Kidney glomerular epithelial cell (primary cell): Measurements from ENCODE around the gene NAV1.
"Not testable (repeated sequence)": the region's sequence is repeated elsewhere in the genome, so short reads cannot be mapped to it uniquely, and the experiment has no call there.

Experiments used
- DNase-seq: peaks from one replicate; lab custom pipeline; 2025; lab: John Stamatoyannopoulos, UW

NAV1 gene

DNA sequence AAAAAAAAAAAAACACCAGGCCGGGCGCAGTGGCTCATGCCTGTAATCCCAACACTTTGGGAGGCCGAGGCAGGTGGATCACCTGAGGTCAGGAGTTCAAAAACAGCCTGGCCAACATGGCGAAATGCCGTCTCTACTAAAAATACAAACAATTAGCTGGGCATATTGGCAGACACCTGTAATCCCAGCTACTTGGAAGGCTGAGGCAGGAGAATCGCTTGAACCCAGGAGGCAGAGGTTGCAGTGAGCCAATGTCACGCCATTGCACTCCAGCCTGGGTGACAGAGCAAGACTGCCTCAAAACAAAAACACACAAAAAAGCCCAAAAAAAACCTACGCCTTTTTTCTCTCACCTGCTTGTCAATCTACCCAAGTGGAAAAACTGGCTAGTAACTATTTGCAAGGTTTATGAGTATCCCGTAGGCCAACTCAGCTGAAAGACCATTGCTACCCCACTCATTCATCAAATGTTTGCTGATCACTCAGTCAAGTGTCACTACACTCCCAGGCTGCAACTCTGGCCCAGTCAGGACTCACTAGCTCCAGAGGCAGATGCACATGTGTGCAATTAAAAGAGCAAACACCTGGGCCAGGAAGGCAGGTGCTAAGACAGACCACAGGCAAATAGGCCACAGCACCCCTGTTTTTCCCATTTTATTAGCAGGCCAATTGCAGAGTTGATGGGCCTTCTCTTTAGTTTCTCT, 34.0 kb upstream of the NAV1 start:
- no peak for DNase-seq

DNA sequence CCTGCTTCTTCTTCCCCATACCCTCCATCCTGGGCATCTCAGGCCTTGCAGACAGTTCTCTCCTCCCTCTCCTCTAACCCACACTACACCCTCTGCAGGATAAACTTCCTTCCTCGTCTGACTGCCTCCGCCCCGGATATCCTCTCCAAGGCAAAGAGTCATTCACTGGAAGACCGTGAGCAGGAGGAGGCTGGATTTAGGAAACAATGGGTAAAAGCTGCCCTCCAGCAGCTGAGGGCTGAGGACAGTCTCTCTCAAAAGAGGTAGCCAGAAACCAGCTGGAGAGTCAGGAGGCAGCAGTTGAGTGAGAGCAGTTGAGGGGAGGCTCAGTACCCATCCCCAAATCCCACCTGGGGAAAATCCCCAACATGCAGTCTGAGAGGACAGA, 33.4 kb upstream of the NAV1 start:
- peak; percentile 61 for DNase-seq

DNA sequence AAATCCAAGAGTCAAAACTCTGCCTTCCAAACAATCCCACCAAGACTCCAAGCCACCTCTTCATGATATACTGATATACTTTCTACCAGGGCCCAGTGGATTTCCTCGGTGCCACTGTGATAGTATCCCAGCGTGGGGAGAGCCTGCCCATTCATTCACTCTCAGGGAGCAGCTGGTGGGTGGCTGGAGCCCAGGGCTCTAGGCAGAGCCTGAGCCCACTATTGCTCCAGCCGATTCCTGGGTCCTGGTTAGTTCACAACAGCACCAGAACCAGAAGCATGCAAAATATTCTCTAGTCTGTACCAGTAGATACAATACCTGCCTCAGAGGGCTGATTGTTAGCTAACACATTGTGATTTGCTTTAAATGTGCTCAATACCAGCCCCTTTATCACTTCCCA, 32.8 kb upstream of the NAV1 start:
- DNase-seq: no peak

DNA sequence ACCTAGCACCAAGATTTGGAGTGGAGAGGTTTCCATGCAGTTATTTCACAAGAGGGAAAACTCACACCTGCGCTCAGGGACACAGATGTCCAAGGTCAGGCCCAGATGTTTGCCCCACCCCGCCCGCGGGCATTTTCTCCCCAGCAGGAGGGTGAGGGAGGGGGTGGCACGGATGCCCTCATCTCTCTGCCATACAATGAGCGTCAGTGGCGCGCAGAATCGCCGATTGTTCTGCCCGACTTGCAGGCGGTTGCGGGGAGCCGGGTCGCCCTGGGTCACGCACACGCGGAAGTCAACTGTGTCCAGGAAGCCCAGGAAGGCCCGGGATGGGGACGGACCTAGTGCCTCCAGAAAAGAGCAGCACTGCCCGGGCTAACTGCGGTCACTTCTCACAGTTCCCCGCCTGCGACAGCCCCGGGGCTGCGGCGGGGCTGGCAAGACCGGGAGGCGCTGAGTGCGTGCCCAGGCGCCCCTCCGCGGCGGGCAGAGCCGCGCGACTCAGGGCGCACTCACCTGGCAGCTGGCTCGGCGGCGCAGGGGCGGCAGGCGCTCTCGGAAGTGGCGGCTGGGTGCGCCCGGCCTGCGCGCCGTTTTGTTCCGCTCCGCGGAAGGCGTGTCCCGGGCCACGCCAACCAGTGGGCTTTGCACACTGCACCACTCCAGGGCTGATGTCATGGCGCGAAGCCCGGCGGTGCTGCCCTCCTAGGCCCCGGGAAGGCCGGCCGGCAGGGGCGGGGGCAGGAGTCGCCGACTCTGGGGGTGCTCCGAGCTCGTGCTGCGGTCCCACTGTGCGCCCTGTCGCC, 32.2 kb upstream of the NAV1 start, which contains the start of gene CSRP1:
TSS of gene CSRP1 (minus strand) at position 567 of the 803 bp plus-strand sequence. CDS start 10,820 bp downstream, outside the sequence.
- DNase-seq: peak; percentile 72

DNA sequence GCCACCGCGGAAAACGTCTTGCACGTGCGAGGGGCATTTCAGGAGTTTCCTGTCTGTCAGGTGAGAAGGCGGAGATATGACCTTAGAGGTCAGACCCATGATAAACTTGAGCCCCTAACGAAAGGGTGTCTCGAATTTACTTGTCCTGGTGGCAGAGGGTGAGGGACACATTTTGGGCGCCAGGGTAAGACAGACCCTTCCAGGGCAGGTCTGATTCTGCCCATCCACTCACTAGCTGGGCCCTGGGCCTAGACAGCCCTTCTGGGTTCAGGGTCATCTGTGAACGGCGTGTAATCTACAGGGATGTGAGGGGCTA, 31.6 kb upstream of the NAV1 start:
- DNase-seq: no peak

DNA sequence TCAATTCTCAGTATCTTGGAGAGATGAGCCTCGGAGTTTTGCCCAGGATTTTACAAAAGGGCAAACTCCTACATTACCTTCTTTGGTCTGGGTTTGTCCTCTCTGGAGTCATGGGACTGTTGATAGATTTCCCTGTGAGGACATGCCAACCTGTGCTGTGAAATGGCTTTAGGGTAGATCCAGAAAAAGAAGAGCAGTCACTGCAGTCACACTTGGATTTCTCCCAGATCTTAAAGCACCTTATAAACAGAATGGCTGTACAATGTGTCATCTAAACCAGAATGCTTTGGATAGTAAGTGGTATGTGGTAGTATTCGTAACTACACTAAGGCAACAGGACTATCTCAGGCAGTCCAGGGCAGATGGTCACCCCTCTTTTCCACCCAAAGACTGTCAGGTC, 30.1 kb upstream of the NAV1 start:
- no peak for DNase-seq

DNA sequence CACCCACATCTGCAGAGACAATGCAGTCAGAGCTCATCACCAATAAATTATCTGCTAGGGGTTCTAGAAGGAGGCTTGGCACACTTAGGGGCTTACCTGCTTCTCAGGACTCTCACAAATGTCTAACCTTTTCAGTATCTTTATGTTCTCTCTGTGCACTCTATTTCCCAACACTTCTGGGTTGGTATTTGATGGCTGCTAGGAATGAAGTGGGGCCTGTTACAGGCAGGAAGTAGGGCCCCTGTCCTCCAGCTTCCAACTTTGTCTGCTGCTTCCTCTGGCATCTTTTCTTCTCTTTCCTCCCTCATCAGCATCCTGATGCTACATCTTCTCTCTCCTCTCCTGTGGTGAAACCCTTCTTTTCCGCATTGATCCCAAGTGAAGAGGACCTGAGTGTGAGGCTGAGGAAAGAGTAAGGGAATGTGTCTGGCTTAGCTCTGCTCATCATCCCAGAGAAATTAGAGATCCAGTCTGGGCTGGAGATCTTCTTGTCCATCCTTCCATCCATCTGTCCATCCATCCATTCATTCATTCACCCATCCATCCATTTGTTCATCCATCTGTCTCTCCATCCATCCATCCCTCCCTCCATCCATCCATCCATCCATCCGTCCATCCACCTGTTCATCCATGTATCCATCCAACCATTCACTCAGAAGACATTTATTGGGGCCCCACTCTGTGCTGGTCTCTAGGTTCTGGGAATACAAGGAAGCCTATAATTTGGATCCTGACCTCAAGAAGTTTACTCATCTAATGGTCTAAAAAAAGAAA, 29.1 kb upstream of the NAV1 start:
- no peak for DNase-seq

DNA sequence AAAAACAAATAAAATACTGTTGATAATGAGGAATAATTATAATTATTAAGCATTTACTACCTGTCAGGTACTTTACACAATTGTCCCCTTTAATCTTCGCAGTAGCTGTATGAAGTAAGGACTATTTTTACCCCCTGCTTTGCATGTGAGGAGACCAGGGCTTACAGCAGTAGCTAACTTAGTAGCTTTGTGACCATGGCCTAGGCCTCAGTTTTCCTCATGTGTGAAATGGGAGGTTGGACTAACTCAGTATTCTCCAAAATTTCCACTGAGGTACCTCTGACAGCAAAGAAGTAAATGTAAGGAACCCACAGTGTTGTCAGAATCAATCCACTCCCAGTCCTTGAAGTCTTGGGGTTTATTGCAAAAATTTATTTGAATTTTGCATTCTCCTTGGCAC, 28.2 kb upstream of the NAV1 start:
- DNase-seq: no peak

DNA sequence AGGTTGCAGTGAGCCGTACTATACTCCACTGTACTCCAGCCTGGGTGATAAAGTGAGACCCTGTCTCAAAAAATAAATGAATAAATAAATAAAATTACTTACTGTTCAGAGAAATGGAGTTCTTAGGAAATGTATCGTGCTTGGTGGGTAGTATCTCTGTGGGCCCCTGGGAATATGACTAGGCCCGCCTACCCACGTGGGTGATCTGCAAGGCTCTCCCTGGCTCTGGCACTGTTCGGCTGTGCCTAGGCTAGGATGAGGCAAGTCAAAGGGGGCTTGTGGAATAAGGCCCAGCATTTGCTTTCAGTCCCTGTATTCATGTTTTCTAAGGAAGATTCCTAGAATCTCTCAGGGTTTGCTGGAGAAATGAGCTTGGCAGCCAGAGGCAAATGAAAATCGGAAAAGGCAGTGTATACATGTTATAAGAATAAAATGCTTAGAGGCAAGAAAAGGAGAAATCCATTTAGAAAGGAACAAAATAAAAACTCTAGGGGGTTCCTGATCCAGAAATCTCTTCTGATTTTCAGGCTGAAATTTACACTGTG, 27.5 kb upstream of the NAV1 start:
- DNase-seq: no peak

DNA sequence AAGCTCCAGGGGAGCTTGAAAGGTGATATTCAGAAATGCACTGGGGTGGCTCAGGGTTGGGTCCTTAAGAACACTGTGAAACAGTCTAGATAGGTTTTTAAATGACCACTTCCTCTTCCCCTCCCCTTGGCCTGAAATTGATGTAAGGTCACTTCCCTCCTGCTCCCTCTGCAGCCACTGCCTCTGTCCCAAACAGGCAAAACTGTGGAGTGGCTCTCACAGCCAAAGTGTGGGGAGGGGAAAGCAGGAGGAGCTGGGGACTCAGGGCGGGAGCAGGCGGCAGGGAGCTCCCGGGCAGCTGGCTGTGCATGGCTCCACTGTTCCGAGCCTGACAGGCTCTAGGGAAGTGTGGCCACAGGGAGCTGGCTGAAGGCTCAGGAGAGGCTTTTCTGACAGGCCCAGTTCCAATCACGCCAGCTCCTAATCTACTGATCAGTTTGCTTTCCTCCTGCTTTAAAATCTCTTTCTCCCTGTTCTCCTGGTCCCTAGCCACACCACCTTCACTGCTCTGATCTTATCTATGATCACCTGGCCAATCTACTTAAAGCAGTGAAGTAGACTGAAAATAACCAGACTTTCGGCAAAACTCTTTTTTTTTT, 26.9 kb upstream of the NAV1 start:
- no peak for DNase-seq

DNA sequence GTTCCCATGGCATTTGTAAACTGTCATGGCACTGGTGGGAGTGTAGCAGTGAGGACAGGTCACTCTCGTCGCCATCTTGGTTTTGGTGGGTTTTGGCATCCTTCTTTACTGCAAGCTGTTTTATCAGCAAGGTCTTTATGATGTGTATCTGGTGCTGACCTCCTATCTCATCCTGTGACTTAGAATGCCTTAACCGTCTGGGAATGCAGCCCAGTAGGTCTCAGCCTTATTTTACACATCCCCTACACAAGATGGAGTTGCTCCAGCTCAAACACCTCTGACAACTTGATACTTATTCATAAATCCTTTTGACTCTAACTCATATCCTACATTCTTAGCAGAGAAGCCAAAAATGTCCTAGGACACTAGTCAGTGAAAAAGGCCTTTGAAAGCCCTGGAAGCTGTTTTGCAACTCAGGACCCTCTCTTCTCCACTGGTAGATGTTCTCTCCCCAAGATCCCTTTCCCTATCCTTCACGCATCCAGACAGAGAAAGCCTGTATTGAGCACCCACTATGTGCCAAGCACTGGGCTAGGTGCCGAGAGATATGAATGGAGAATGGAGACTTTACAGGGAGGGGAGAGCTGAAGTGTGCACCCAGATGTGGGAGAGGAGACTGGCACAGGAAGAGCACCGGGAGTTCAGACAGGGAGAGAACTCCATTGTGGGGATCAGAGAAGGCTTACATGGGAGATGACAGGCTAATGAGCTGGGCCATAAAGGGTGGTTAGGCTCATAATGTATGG, 25.3 kb upstream of the NAV1 start:
- DNase-seq: no peak

DNA sequence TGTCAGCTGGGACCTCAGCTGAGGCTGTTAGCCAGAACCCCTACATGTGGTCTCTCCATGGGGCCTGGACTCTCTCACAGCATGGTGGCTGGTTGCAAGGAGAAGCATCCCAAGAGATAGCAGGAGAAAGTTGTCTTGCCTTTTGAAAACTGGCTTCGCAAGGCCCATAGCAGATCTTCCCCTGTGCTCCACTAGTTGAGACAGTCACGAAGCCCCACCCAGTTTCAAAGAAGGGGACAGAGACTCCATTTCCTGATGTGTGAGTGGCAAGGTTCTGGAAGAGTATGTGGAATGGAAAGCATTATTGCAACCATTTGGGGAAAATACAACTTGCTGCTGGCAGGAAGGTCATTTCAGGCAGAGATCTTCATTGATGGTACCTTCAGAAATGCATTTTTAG, 24.5 kb upstream of the NAV1 start:
- DNase-seq: no peak

DNA sequence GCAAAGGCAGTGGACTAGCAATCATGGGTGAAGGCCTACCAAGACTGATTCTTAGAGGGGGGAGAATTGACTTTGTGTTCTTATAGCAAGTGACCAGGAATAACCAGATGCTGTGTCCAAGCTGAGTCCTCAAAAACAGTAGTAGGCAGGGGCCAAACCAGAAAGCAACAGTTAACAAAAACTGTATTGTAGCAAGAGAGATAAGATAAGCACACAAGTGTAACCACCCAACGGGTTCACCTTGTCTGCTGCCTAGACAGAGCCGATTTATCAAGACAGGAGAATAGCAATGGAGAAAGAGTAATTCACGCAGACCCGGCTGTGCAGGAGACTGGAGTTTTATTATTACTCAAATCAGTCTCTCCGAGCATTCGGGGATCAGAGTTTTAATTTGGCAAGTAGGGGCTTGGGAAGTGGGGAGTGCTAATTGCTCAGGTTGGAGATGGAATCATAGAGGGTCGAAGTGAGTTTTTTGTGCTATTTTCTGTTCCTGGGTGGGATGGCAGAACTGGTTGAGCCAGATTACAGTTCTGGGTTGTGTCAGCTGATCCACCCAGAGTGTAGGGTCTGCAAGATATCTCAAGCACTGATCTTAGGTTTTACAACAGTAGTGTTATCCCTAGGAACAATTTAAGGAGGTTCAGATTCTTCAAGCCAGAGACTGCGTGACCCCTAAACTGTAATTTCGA, 23.7 kb upstream of the NAV1 start:
- no peak for DNase-seq

DNA sequence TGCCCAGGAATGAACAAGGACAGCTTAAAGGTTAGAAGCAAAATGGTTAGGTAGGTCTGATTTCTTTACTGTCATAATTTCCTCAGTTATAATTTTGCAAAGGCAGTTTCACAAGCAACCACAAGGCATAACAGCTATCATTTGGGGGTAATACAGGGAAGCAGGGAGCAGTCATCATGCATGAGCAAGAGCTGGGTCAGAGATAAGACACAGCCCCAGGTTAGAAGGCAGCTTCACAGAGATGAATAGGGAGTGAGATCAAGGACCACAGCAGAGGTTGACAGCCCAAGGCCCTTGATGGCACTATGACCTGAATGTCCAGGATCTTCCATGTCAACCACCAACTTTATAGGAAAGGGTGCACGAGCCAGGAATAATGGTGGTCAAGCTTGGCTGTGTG, 23.0 kb upstream of the NAV1 start:
- no peak for DNase-seq

DNA sequence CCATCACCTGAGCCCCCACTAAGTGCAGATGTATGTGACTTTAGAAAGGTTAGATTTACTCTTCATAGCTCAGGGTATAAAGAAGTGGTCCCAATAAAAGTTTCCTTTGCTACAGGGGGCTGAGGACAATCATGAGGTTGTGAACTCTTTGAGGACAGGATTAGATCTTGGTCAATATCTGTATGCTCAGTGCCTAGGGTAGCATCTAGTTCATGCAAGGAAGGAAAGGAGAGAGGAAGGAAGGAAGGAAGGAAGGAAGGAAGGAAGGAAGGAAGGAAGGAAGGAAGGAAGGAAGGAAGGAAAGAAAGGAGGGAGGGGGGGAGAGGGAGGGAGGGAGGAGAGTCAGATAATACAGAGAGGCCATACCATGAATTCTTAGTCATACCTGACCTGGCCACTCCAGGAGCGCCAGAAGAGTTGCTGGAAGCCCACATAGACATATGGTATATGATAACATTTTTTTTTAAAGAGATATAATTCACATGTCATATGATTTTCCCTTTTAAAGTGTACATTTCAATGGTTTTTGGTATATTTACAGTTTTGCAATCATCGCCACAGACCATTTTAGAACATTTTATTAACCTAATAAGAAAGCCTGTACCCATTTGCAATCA, 22.3 kb upstream of the NAV1 start:
- no peak for DNase-seq

DNA sequence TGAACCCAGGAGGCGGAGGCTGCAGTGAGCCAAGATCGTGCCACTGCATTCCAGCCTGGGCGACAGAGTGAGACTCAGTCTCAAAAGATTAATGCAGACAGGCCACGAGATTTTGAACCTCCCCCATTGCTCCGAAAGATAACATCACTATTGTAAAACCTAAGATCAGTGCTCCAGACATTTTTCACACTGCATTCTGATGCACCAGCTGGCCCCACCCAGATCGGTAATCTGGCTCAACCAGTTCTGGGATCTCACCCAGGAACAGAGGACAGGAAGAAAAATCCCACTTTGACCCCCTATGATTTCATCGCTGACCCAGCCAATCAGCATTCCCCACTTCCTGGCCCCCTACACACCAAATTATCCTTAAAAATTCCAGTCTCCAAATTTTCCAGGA, 21.3 kb upstream of the NAV1 start:
- no peak for DNase-seq

DNA sequence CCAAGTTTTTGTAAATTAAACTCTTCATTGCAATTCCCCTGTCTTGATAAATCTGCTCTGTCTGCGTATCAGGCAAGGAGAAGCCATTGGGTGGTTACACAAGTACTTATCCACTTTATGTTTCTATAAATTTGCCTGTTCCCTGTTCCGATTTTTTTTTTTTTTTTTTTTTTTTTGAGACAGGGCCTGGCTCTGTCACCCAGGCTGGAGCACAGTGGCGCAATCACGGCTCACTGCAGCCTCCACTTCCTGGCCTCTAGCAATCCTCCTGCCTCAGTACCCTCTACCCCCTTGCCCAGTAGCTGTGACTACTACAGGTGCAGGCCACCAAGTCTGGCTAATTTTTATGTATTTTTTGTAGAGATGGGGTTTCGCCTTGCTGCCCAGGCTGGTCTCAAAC, 20.9 kb upstream of the NAV1 start:
- DNase-seq: no peak

DNA sequence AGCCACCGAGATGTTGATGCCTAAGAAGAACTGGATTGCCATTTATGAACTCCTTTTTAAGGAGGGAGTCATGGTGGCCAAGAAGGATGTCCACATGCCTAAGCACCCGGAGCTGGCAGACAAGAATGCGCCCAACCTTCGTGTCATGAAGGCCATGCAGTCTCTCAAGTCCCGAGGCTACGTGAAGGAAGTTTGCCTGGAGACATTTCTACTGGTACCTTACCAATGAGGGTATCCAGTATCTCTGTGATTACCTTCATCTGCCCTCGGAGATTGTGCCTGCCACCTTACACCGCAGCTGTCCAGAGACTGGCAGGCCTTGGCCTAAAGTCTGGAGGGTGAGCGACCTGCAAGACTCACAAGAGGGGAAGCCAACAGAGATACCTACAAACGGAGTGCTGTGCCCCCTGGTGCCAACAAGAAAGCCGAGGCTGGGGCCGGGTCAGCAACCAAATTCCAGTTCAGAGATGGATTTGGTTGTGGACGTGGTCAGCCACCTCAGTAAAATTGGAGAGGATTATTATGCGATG, 18.8 kb upstream of the NAV1 start:
- DNase-seq: not testable (repeated sequence)

DNA sequence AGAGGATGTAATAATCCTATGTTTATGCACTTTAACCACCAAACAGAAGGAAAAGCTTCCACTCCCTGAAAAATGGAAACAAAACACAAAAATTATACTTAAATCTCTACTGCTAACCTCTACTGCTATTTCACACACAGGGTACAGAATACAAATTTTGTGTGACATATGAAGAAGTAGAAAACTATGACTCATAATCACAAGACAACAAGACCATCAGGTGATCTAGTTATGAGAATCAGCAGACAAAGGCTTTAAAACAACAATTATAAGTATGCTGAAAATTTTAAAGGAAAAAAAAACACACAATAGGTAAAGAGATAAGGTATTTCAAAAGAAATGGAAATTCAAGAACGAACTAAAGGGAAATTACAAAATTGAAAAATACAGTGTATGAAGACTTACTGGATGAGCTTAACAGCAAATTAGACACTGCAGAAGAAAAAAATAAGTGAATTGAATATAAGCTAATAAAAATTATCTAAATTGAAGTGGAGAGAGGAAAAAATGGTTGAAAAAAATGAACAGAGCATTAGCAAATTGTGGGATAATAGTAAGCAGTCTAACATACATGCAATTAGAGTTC, 13.6 kb upstream of the NAV1 start:
- DNase-seq: no peak

DNA sequence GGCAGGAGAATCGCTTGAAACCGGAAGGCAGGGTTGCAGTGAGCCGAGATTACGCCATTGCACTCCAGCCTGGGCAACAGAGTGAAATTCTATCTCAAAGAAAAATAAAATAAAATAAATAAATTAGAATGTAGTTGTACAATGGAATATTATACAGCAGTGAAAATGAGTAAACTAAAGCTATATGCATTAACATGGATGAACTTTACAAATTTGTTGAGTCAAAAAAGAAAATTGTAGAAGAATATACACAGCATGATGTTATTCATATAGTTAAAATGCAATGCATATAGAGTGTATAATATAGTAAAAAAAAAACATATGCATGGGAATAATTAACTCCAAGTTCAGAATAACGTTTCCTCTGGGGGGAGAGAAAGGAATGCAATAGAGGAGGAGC, 11.0 kb upstream of the NAV1 start:
- no peak for DNase-seq
